GM18873 (cell line): ENCODE data around the gene ALKBH8.
"Not testable (repeated sequence)": the region's sequence is repeated elsewhere in the genome, so short reads cannot be mapped to it uniquely, and the experiment has no call there.

ENCODE experiments used
- ATAC-seq: cut with Tn5 transposase; IDR thresholded peaks from one replicate; pipeline ENCODE4 v1.9.1; 2021; ENCODE audit warnings: mild to moderate bottlenecking, moderate library complexity, moderate number of reproducible peaks; ENCODE audit not compliant: unreplicated experiment, low FRiP score

The ALKBH8 gene

GRCh38 chr11:107526197-107526596 lies 39.3 kb downstream of the ALKBH8 start:
- ATAC-seq = no peak

- no peak for ATAC-seq
These were observed 56.7 kb downstream of the ALKBH8 start for GRCh38 chr11:107508858-107509244.

GRCh38 chr11:107508201-107508857 lies 57.2 kb downstream of the ALKBH8 start:
- ATAC-seq = no peak

GRCh38 chr11:107505647-107506225 lies 59.8 kb downstream of the ALKBH8 start:
- no peak for ATAC-seq

GRCh38 chr11:107504981-107505380 lies 60.6 kb downstream of the ALKBH8 start:
- no peak for ATAC-seq

GRCh38 chr11:107501713-107502112 lies 63.8 kb downstream of the ALKBH8 start:
- no peak for ATAC-seq

- ATAC-seq = not testable (repeated sequence)
These were observed 68.2 kb downstream of the ALKBH8 start for GRCh38 chr11:107497371-107497770.

- ATAC-seq = no peak
These were observed 69.5 kb downstream of the ALKBH8 start for GRCh38 chr11:107496011-107496410.

- ATAC-seq = no peak
These were observed 71.5 kb downstream of the ALKBH8 start for GRCh38 chr11:107494055-107494454.

GRCh38 chr11:107493117-107493516 lies 72.4 kb downstream of the ALKBH8 start:
- ATAC-seq = no peak

GRCh38 chr11:107490836-107491235 lies 74.7 kb downstream of the ALKBH8 start:
- ATAC-seq = no peak

GRCh38 chr11:107482234-107482633 lies 83.3 kb downstream of the ALKBH8 start:
- ATAC-seq = no peak

GRCh38 chr11:107478922-107479321 lies 86.6 kb downstream of the ALKBH8 start:
- ATAC-seq = no peak

- ATAC-seq = no peak
These were observed 87.7 kb downstream of the ALKBH8 start for GRCh38 chr11:107477820-107478219.

- no peak for ATAC-seq
These were observed 91.7 kb downstream of the ALKBH8 start for GRCh38 chr11:107473792-107474191.

- no peak for ATAC-seq
These were observed 92.6 kb downstream of the ALKBH8 start for GRCh38 chr11:107472966-107473365.

GRCh38 chr11:107468596-107468995 lies 96.9 kb downstream of the ALKBH8 start:
- no peak for ATAC-seq

GRCh38 chr11:107467696-107468095 lies 97.8 kb downstream of the ALKBH8 start:
- no peak for ATAC-seq

- ATAC-seq = not testable (repeated sequence)
These were observed 99.2 kb downstream of the ALKBH8 start for GRCh38 chr11:107466275-107466866.

GRCh38 chr11:107457558-107458271 lies 107.8 kb downstream of the ALKBH8 start, which contains the start of gene CWF19L2:
TSS of gene CWF19L2 (minus strand) at chr11:107457825. CDS start at chr11:107457816, 9 bp downstream.
- peak; percentile 97 for ATAC-seq

- ATAC-seq = peak; percentile 27
These were observed 108.4 kb downstream of the ALKBH8 start for GRCh38 chr11:107457205-107457557.
